Measurements from ENCODE around the gene TRIM44.

The TRIM44 gene

GRCh38 chr11:35810045-35810645 lies 147.6 kb downstream of the TRIM44 start:
- TF ChIP-seq, protein P1, sequence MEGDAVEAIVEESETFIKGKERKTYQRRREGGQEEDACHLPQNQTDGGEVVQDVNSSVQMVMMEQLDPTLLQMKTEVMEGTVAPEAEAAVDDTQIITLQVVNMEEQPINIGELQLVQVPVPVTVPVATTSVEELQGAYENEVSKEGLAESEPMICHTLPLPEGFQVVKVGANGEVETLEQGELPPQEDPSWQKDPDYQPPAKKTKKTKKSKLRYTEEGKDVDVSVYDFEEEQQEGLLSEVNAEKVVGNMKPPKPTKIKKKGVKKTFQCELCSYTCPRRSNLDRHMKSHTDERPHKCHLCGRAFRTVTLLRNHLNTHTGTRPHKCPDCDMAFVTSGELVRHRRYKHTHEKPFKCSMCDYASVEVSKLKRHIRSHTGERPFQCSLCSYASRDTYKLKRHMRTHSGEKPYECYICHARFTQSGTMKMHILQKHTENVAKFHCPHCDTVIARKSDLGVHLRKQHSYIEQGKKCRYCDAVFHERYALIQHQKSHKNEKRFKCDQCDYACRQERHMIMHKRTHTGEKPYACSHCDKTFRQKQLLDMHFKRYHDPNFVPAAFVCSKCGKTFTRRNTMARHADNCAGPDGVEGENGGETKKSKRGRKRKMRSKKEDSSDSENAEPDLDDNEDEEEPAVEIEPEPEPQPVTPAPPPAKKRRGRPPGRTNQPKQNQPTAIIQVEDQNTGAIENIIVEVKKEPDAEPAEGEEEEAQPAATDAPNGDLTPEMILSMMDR (IDR thresholded peaks at IDR 0.05) = no peak
- TF ChIP-seq ZFX (IDR thresholded peaks at IDR 0.05; ENCODE audit: borderline replicate concordance) = no peak
- no peak overlapping the region for H3K27ac ChIP-seq

- no peak for TF ChIP-seq ZFX (IDR thresholded peaks at IDR 0.05; ENCODE audit: borderline replicate concordance)
- TF ChIP-seq, protein P1 (IDR thresholded peaks at IDR 0.05) = no peak
- H3K27ac ChIP-seq = no peak overlapping the region
These were observed 149.2 kb downstream of the TRIM44 start for GRCh38 chr11:35811783-35812182.

GRCh38 chr11:35812828-35813227 lies 150.3 kb downstream of the TRIM44 start:
- TF ChIP-seq, protein P1 (IDR thresholded peaks at IDR 0.05) = no peak
- no peak for TF ChIP-seq ZFX (IDR thresholded peaks at IDR 0.05; ENCODE audit: borderline replicate concordance)

DNA sequence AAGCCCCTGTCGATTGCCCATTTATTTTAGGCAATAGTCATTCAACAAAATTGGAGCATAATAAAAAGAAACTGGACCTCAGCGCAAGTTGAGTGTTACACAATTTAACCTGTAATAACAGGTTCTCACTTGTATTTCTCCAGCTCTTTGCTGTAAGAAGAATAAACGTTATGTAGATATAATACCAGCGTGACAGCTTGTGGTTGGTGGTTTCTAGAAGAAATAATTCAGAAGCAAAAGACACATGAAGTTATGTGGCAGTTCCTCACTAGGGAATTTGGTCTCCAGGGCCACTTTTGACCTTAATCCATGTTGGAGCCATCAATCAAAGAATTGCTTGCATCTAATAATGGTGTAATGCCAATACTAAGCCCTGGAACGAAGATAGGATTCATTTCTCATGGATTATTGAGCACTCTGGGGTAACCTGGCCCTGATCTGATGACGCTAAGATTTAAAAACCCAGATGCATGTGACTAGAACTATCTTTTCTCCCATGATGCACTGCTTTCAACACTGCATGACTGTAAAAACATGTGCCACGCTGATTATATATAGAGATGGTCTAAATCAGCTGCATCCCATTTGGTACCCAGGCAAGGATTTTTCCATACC lies 151.6 kb downstream of the TRIM44 start:
- no peak for TF ChIP-seq ZFX (IDR thresholded peaks at IDR 0.05; ENCODE audit: borderline replicate concordance)
- H3K27ac ChIP-seq = no peak overlapping the region

More at GRCh38 chr11:35812828-35813227, 150.3 kb downstream of the TRIM44 start:
- no peak overlapping the region for H3K27ac ChIP-seq

DNA sequence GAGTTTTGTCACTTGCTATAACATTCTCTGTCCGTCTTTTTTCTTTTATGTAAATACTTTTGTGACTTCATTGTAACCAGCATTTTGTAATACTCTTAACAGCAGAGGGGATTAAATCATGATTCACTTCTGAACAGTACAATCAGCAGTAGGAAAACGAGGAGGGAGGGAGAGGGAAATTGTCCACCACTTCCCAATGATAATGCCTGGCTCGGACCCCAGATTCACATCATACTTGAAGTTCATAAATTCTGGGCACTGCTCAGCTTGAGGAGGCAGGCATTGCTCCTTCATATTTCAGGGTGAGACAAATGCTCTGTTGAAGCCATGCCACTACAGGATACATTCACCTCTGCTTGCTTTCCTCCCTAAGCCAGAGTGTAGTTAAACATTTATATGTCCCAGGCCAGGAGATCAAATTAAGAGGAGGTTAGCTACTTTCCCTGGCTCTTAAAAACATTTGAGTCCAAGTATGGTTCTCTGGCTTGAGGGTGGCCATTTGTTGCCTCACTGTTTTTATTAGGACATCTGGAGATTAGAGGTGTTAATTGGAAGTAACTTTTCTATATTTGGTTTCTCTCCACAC lies 152.2 kb downstream of the TRIM44 start:
- TF ChIP-seq, protein P1 (IDR thresholded peaks at IDR 0.05) = no peak
- no peak for TF ChIP-seq ZFX (IDR thresholded peaks at IDR 0.05; ENCODE audit: borderline replicate concordance)
- no peak overlapping the region for H3K27ac ChIP-seq

DNA sequence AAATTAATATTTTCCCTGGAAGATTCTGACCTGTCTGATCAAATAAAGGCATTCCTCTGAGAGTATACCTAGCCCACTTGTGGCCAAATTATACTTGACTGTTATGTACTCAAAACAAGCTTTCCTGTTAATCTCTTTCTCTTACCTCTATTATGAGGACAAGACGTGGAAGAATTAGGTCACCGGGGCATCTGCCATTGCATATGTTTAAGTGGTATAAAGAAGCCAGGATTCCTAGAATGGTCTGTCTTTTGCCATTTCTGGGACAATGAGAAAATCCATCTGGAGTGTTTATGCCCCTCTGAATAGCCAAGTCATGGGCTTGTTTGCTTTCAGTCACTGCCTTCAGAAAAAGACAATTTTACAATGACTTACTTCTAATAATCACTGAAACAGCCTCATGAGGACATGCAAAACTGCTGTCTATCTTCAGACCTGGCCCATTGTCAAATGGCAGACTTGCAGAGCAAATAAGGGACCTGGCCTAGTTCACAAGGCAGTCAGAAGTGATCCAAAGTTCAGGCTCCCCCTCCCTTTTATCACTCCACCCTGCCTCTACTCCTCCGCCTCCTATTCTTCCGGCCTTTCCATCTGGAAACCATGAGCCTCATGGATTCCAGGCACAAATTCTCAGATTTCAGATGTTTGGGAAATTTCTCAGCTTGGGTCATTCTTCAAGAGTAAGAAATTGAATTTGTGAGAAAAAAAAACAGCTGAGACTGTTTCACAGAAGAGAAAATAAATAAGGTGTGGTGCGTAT lies 153.2 kb downstream of the TRIM44 start:
- no peak overlapping the region for H3K27ac ChIP-seq
- TF ChIP-seq, protein P1 (IDR thresholded peaks at IDR 0.05) = no peak
- no peak for TF ChIP-seq ZFX (IDR thresholded peaks at IDR 0.05; ENCODE audit: borderline replicate concordance)

- TF ChIP-seq, protein P1 (IDR thresholded peaks at IDR 0.05) = no peak
- no peak for TF ChIP-seq ZFX (IDR thresholded peaks at IDR 0.05; ENCODE audit: borderline replicate concordance)
- H3K27ac ChIP-seq = no peak overlapping the region
These were observed 158.0 kb downstream of the TRIM44 start for GRCh38 chr11:35820614-35821013.
